Measurements from ENCODE around the gene BRF1. TPM values are rescaled to one million over a fixed set of nuclear protein-coding genes. Genes with fewer than 3 reads are reported as not detected.

BRF1 gene
- total RNA-seq, 2 experiments from 2014 or later, result 20.0 to 28.1 TPM

GRCh38 chr14:105173145-105173544, 127.7 kb downstream of the BRF1 start:
- intact Hi-C loops (cut with DNase I, micrococcal nuclease), result no loop called here
- ChIA-PET CTCF (no interaction called here), POLR2A (no interaction called here)
- Mint-ChIP-seq H3K27ac (no peak overlapping the region), H3K9me3 (ENCODE audit: low read depth) (no peaks in the 10 kb centered on the region), H3K36me3 (ENCODE audit: low read depth) (no peaks in the 10 kb centered on the region), H3K27me3 (peaks cover 3% of the 10 kb centered on the region), H3K4me1 (peaks cover 15% of the 10 kb centered on the region), H3K4me3 (no peak overlapping the region)
- DNase-seq (no peak), ATAC-seq (no peak)

DNA sequence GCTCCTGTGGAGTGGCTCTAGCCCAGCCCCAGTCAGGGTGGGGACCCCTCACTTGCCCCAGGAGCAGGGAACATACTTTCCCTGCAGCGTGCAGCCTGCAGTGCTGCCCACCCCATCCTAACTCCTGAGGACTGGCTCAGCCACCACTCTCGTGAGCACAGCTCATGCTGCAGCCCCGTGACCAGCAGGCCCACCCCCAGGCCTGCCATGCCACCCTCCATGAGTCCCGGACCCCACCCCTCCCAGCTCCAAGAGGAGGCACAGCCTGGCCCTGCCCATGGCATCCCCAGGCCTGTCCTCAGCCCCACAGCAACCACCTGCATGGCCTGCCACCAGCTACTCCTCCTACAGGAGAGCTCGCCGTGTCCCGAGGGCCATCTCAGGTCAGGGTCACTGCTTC, 128.3 kb downstream of the BRF1 start:
- DNase-seq, result no peak
- intact Hi-C loops (cut with DNase I, micrococcal nuclease), result no loop called here
- CTCF ChIA-PET, result interaction anchor here (0.7 kb wide), 1 partner anchor 16 kb away, joined by 3 read pairs; no protein-coding TSS in a partner anchor
- Mint-ChIP-seq H3K27me3 (peaks cover 3% of the 10 kb centered on the region), H3K27ac (no peak overlapping the region), H3K4me1 (peaks cover 15% of the 10 kb centered on the region), H3K4me3 (no peak overlapping the region), H3K9me3 (ENCODE audit: low read depth) (no peaks in the 10 kb centered on the region), H3K36me3 (ENCODE audit: low read depth) (no peaks in the 10 kb centered on the region)
- ATAC-seq, result no peak
- POLR2A ChIA-PET, result no interaction called here

DNA sequence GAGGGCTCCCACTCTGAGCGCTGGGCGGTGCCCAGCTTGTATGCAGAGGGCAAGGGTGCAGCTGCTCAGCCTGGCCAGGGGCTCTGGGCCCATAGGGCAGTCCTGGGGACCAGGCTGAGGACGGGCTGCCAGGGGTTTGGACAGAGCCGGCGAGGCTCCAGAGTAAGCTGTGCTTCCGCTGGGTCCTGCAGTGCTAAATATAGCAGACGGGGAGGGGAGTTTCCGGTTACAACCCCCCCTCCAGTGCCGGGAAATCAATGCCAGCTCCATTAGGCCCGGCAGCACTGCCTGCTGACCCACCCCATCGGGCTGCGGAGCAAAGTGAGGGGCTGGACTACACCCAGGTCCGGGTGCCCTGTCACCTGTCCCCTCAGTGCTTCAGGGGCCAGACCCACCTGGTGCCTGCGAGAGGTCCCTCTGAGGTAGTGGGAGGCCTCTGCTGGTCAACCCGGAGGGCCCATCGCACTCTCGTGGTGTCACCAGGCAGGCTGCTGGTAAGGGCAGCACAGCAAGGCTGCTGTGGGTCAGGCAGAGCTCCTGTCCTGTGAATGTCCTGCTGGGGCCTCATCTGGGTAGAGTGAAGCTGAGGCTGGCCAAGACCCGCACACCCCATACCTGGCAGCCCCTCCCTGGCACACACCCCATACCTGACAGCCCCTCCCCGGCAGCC, 129.7 kb downstream of the BRF1 start:
- Mint-ChIP-seq H3K4me1 (peaks cover 15% of the 10 kb centered on the region), H3K27me3 (peaks cover 6% of the 10 kb centered on the region), H3K4me3 (no peak overlapping the region), H3K36me3 (ENCODE audit: low read depth) (no peaks in the 10 kb centered on the region), H3K9me3 (ENCODE audit: low read depth) (no peaks in the 10 kb centered on the region), H3K27ac (no peak overlapping the region)
- ChIA-PET POLR2A (interaction anchor here (0.6 kb wide), 1 partner anchor 10 kb away, joined by 4 read pairs; no protein-coding TSS in a partner anchor), CTCF (interaction anchor here (0.6 kb wide), 1 partner anchor 83 kb away, joined by 3 read pairs; no protein-coding TSS in a partner anchor)
- DNase-seq (no peak), ATAC-seq (no peak)
- intact Hi-C loops (cut with DNase I, micrococcal nuclease), result no loop called here

- Mint-ChIP-seq H3K9me3 (ENCODE audit: low read depth) (no peaks in the 10 kb centered on the region), H3K36me3 (ENCODE audit: low read depth) (no peaks in the 10 kb centered on the region), H3K27me3 (peaks cover 6% of the 10 kb centered on the region), H3K4me1 (peaks cover 13% of the 10 kb centered on the region), H3K27ac (no peak overlapping the region), H3K4me3 (peak overlapping the region; percentile 53)
- intact Hi-C loops (cut with DNase I, micrococcal nuclease), result loop anchor here (1.0 to 10.0 kb wide), 3 partner anchors 75 to 182 kb away; partner anchors contain the start of gene BTBD6 (in 1 of the 2)
- ChIA-PET POLR2A (interaction anchor here (0.6 kb wide), 1 partner anchor 144 kb away, joined by 4 read pairs; no protein-coding TSS in a partner anchor), CTCF (interaction anchor here (0.6 to 1.6 kb wide), 5 partner anchors 12 to 182 kb away, joined by 3 to 6 read pairs (median 4); no protein-coding TSS in a partner anchor)
- no peak for ATAC-seq
- no peak for DNase-seq
Observed at GRCh38 chr14:105169776-105170655, 130.8 kb downstream of the BRF1 start.

DNA sequence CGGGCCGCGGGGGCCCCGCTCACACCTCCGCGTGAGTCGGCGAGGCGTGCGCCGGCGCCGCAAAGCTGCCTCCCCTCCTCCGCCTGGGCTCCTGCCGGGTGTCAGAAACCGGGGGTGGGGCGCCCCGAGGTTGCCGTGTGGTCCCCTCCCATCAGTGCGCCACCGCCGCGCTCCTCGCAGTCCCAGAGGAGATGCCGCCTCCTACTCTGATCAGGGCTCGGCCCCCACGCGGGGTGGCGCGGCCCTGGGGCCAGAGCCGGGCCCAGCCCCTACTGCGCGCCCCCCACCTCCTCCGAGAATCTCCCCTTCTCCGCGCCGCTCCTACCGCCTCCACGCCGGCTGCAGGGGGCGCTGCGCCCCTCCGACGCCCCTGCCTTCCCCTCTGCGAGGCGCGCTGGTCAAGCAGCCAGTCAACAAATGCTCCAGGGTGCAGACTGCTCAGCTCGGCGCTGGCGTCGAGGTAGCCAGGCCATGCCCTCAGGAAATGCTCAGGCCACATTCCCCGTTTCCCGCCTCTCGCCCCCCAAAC, 131.8 kb downstream of the BRF1 start:
- intact Hi-C loops (cut with DNase I, micrococcal nuclease), result loop anchor here (1.0 to 10.0 kb wide), 4 partner anchors 76 to 183 kb away; partner anchors contain the start of gene BTBD6 (in 1 of the 2)
- POLR2A ChIA-PET, result no interaction called here
- peak; percentile 69 for DNase-seq

DNA sequence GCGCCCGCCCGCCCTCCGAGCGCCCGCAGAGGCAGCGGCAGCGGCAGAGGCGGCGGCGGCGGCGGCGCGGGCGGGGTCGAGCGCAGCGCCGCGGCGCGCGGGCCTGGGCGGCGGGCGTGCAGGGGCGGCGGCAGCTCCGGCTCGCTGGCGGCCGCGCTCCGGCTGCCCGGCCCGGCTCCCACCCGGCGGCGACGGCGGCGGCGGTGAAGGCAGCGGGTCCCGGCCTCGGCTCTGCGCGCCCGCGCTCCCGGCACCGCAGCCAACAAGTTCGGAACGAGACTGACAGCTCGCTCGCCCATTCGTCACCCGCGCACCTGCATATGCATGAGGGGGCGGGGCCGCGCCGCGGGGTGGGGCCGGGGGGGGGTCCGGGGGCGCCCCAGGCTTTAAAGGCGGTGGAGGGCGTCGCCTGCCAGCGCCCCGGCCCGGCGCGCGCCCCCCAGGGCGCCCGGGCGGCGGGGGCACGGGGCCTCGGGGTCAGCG, 132.3 kb downstream of the BRF1 start, which contains the start of gene JAG2:
Gene JAG2, minus strand, starts transcription at position 281 of the 483 bp plus-strand sequence. CDS start 356 bp downstream, outside the sequence.
- H3K4me1 Mint-ChIP-seq, result peaks cover 3% of the 10 kb centered on the region
- POLR2A ChIA-PET, result no interaction called here
- H3K9me3 Mint-ChIP-seq (ENCODE audit: low read depth), result no peaks in the 10 kb centered on the region
- ATAC-seq (peak; percentile 57), DNase-seq (peak; percentile 71)
- H3K27ac Mint-ChIP-seq, result no peak within 1 kb of the TSS
- H3K4me3 Mint-ChIP-seq, result peak within 1 kb of the TSS; percentile 53
- intact Hi-C loops (cut with DNase I, micrococcal nuclease), result loop anchor here (1.0 to 10.0 kb wide), 3 partner anchors 75 to 76 kb away; partner anchors contain the start of gene BTBD6 (in 1 of the 2)
- H3K36me3 Mint-ChIP-seq (ENCODE audit: low read depth), result no peaks in the 10 kb centered on the region
- CTCF ChIA-PET, result interaction anchor here (0.5 to 1.6 kb wide), 4 partner anchors 14 to 103 kb away, joined by 3 to 6 read pairs (median 4); partner anchors contain the start of gene GPR132
- peaks cover 6% of the 10 kb centered on the region for H3K27me3 Mint-ChIP-seq

More for the DNA sequence above, 131.8 kb downstream of the BRF1 start:
- Mint-ChIP-seq H3K27me3 (peaks cover 6% of the 10 kb centered on the region), H3K27ac (no peak overlapping the region), H3K36me3 (ENCODE audit: low read depth) (no peaks in the 10 kb centered on the region), H3K4me3 (peak overlapping the region; percentile 53), H3K4me1 (peaks cover 4% of the 10 kb centered on the region), H3K9me3 (ENCODE audit: low read depth) (no peaks in the 10 kb centered on the region)
- CTCF ChIA-PET, result interaction anchor here (0.6 to 1.6 kb wide), 6 partner anchors 13 to 183 kb away, joined by 3 to 6 read pairs (median 4); no protein-coding TSS in a partner anchor
- ATAC-seq, result peak; percentile 55

DNA sequence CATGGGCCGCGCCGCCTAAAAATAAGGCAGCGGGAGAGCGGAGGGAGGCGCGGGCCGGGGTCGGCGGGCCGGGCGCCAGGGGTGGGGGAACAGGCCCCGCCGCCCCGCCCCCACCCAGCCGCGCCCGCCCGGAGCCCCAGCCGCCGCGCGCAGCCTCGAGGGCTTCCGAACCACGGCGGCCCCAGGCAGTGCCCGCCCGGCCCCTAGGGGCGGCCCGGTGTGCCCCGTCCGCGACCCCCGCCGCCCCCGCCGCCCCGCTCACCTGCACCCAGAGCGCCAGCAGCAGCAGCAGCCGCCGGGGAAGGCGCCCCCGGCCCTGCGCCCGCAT, 132.7 kb downstream of the BRF1 start:
- Mint-ChIP-seq H3K36me3 (ENCODE audit: low read depth) (no peaks in the 10 kb centered on the region), H3K4me3 (peak overlapping the region; percentile 40), H3K4me1 (peaks cover 3% of the 10 kb centered on the region), H3K9me3 (ENCODE audit: low read depth) (no peaks in the 10 kb centered on the region), H3K27ac (no peak overlapping the region), H3K27me3 (peaks cover 6% of the 10 kb centered on the region)
- POLR2A ChIA-PET, result no interaction called here
- intact Hi-C loops (cut with DNase I, micrococcal nuclease), result loop anchor here (1.0 to 10.0 kb wide), 3 partner anchors 75 to 77 kb away; partner anchors contain the start of gene BTBD6 (in 1 of the 2)
- ATAC-seq (no peak), DNase-seq (no peak)
- CTCF ChIA-PET, result interaction anchor here (0.5 to 1.1 kb wide), 2 partner anchors 26 to 103 kb away, joined by 4 read pairs; partner anchors contain the start of gene GPR132

GRCh38 chr14:105167303-105168092, 133.3 kb downstream of the BRF1 start:
- no peaks in the 10 kb centered on the region for H3K36me3 Mint-ChIP-seq (ENCODE audit: low read depth)
- no peak overlapping the region for H3K27ac Mint-ChIP-seq
- H3K9me3 Mint-ChIP-seq (ENCODE audit: low read depth), result no peaks in the 10 kb centered on the region
- H3K27me3 Mint-ChIP-seq, result peaks cover 6% of the 10 kb centered on the region
- ChIA-PET POLR2A (no interaction called here), CTCF (interaction anchor here (1.1 kb wide), 1 partner anchor 27 kb away, joined by 4 read pairs; no protein-coding TSS in a partner anchor)
- H3K4me1 Mint-ChIP-seq, result peaks cover 3% of the 10 kb centered on the region
- DNase-seq (peak; percentile 42), ATAC-seq (no peak)
- H3K4me3 Mint-ChIP-seq, result peak overlapping the region; percentile 40
- intact Hi-C loops (cut with DNase I, micrococcal nuclease), result loop anchor here (1.0 to 10.0 kb wide), 3 partner anchors 74 to 77 kb away; partner anchors contain the start of gene BTBD6 (in 1 of the 2)

GRCh38 chr14:105166571-105167302, 134.1 kb downstream of the BRF1 start:
- CTCF ChIA-PET, result no interaction called here

More at GRCh38 chr14:105166571-105167302, 134.1 kb downstream of the BRF1 start:
- intact Hi-C loops (cut with DNase I, micrococcal nuclease), result loop anchor here (5.0 to 10.0 kb wide), 2 partner anchors 74 to 78 kb away; partner anchors contain the start of gene BTBD6 (in 1 of the 2)
- peaks cover 3% of the 10 kb centered on the region for H3K4me1 Mint-ChIP-seq
- H3K4me3 Mint-ChIP-seq, result no peak overlapping the region
- DNase-seq (peak; percentile 7), ATAC-seq (no peak)
- no peaks in the 10 kb centered on the region for H3K9me3 Mint-ChIP-seq (ENCODE audit: low read depth)
- POLR2A ChIA-PET, result no interaction called here
- peaks cover 6% of the 10 kb centered on the region for H3K27me3 Mint-ChIP-seq
- H3K27ac Mint-ChIP-seq, result no peak overlapping the region
- H3K36me3 Mint-ChIP-seq (ENCODE audit: low read depth), result no peaks in the 10 kb centered on the region

All from activated CD4-positive, alpha-beta T cell treated with anti-CD3 and anti-CD28 coated beads for 36 hours (primary cell).